Fibroblast of gingiva (primary cell): ENCODE measurements around the gene ZNF197.
"Not testable (repeated sequence)": the region's sequence is repeated elsewhere in the genome, so short reads cannot be mapped to it uniquely, and the experiment has no call there.

Experiments used
- DNase-seq: peaks from one replicate; pipeline ENCODE4 v3.0.0-alpha.2; 2011; ENCODE audit warnings: low read depth

The ZNF197 gene

DNA sequence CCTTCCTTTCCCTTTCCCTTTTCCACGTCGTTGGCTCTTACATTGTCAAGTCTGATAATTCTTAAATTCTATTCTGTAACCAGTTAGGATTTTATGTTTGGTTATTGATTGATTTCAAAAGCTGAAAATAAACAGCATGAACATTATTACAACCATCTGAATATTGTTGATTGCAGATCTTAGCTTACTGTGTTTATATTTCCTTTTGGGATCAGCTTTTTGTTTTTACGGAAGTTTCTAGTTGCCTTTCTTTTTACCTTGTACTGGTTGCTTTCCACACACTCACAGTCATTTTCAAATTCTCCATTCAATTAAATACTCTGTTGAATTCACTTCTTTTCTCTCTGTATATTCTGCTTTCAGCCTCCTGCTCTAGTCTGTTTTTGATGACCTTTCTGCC is 40.3 kb downstream of the ZNF197 start:
- DNase-seq = no peak

DNA sequence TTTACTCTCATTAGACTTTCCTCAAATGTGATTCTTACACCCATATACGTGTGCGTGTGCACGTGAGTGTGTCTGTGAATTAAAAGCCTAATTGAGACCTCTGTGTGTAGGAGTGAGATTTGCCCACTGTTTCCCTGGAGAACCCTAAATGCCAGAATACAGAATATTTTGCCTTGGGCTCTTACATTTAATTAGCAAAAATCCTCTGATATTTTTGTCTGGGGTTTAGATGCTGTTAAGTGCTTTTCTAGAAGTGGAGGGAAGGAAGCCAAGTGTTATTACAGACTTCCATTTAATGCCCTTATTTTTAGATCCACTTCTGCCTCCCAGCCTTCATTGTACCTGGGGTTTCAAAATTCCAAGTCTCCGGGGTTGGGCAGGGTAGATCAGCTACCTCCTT is 41.5 kb downstream of the ZNF197 start:
- no peak for DNase-seq

DNA sequence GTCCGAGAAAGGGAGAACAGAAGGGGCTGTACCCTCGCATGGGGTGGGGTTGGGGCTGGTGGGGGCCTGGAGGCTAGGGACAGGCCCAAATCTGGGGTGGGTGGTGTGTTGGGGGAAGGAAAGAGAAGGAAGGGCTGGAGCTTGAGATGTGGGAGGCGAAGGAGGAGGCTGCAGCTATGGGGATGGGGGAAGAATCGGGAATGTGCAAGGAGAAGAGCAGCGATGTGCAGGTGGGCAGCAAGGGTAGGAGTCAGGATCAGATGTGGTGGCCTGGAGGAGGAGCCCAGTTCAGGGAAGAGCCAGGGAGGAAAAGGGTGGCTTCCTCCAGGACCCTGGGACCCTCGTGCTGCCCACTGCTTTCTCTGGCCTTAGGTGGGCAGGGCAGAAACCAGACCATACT is 44.9 kb downstream of the ZNF197 start:
- DNase-seq = no peak

DNA sequence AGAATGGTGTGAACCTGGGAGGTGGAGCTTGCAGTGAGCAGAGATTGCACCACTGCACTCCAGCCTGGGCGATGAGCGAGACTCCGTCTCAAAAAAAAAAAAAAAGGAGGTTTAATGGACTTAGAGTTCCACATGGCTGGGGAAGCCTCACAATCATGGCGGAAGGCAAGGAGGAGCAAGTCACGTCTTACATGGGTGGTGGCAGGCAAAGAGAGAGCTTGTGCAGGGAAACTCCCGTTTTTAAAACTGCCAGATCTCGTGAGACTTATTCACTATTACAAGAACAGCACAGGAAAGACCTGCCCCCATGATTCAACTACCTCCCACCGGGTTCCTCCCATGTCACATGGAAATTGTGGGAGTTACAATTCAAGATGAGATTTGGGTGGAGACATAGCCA is 48.6 kb downstream of the ZNF197 start:
- not testable (repeated sequence) for DNase-seq

DNA sequence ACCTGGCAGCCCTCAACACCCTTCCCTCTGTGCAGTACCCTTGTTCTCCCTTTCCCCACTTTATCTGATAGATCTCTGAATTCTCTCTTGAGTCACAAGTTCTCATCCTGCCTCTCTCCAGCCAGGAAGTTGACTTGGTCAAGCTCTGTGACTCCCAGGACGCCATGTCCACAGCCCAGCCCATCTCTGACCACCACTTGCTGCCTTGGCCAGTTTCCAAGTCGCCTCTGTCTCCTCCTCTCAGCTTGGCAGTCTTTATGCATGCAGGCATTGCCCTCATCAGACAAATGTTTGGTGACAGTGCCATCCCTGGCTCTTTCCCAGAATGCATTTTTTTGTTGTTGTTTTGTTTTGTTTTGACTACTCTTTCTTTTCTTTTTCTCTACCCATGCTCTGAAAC is 49.4 kb downstream of the ZNF197 start:
- no peak for DNase-seq

DNA sequence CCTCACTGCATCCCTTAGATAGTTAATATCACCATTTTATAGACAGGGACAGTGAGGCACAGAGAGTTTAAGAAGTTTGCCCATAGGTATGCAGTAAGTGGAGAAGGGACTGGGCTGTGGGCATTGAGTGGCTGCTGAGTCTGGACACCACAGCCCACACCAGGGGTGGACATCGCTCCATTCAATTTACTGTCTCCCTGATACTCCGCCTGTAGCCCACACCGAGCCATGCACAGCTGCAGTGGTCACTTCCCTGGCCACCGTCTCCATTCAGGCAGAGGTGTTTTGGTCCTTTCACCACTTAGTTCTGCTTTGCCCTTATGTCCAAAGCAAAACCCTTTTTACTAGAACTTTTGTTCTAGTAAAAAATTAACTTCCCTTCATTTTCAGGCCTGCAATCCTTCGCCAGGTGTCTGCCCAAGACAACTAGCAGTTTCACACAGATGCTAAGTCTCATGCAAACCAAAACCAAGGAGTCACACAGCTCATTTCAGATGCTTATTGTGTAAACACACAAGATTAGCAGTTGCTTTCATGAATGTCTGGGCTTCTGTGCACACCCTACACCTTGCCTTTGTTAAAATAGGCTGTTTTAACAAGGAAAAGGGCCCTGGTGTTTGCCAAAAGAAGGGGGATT is 53.8 kb downstream of the ZNF197 start:
- no peak for DNase-seq

DNA sequence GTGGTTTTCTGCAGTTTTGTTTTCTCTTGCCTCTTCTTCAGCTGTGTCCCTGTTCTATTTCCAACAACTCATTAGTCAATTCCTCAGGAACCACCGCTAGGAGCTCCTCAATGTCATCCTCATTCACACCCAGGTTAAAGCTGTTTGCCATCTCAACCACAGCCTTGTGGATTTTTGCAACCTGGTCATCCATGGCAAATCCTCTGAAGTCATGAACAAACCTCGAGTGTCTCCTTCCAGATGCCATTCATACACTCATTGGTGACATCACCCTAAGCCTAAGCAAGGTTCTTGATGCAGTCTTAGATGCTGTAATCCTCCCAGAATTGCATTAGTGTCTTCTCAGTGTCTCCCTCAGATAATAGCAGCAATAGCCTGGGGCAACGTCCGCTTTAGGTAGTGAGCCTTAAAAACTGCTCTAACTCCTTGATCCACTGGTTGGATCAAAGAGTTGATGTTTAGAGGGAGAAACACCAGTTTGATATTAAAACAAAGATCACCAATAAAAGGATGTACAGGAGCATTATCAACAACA is 56.2 kb downstream of the ZNF197 start:
- DNase-seq = no peak

DNA sequence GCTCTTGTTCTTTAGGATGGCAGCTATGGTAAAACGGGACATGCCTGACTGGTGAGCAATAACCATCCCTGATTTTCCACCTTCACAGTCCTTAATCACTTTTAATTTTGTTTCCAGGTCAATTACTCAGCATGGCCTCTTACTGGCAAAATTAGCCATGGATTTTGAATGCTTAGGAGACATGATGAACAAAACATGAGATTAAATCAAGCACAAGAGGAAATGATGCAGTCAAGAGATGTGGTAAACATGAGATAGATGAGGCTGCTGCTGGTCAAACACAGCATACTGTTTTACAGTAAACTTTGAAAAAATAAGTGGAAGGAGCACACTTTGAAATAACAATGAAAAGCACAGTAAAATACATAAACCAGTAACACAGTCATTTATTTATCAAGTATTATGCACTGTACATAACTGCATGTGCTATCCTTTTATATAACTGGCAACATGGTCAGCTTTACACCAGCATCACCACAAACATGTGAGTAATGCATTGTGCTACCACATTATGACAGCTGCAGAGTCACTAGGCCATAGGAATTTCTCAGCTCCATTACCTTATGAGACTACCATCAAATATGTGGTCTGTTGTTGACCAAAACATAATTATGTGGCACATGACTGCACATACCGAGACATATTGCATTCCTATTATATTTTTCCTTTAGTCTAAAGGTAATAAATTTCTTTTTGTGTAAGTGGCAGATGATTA is 57.5 kb downstream of the ZNF197 start:
- no peak for DNase-seq

DNA sequence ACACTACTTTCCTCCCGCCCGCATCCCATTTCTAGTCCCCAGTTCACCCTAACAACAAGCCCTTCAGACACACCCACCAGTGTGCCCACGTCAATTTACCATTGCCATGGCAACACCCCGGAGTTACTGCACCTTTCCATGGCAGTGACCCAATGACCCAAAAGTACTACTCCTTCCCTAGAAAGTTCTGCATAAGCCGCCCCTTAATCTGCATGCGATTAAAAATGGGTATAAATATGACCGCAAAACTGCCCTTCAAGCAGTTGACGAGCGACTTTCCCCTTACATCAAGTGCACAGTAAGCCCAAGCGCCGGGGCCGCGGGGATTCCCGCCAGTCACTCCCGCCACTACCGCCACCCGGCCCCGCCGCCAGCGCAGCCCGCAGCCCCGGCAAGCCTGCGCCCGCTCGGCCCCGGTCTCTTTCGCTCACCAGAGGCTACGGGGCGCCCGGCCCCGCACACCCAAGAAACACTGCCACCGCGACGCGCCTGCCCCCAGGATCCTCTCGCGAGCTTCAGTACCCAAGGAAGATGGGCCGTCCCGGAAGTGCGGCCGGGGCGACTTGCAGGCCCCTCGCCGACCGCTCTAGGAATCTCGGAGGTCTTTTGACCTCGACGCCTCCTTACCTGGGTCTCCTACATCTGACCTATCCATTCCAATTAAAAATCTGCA is 60.4 kb downstream of the ZNF197 start:
- DNase-seq = peak; percentile 89

DNA sequence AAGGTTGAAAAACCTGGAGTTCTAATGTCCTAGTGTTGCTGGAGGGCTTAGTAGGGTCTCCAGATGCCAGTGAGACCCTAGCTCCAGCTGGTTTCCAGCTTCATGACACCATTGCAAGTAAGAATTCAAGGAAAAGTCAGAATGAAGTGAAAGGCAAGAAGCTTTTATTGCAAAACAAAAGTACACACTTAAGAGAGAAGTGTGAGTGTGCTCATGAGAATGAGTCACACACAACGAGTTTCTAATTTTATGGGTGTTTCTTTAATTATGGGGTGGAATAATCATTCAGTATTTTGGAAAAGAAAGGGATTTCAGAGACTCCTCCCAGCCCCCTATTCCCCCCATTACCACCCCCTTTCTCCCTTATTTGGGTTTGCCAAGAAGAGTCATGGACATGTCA is 63.1 kb downstream of the ZNF197 start:
- DNase-seq = no peak
